Suprapubic skin (tissue), 4 donors: Measurements from ENCODE around the gene RTTN.

ENCODE experiments used
- EP300 ChIP-seq: sonication (generic); formaldehyde crosslinking; IDR thresholded peaks from one replicate; pipeline ENCODE4 v1.6.1; 2017; ENCODE audit warnings: antibody characterized with exemption
- POLR2A ChIP-seq, 2 donors: fragments of 450-650 bp; IDR thresholded peaks; one replicate each; pipeline ENCODE4 v1.6.1; 2017; ENCODE audit warnings: antibody characterized with exemption in 2 of 2, mild to moderate bottlenecking in 2 of 2, moderate library complexity in 2 of 2
- POLR2AphosphoS5 ChIP-seq, 3 donors: sonication (generic); formaldehyde crosslinking; IDR thresholded peaks; one replicate each; pipeline ENCODE4 v1.6.1; 2017; ENCODE audit warnings: antibody characterized with exemption in 3 of 3
- TF ChIP-seq, protein P1 (sequence below), 2 donors: fragments of 200-600 bp in 1 of 2; fragments of 450-650 bp in 1 of 2; sonication (generic) in 1 of 2; IDR thresholded peaks; one replicate each; pipeline ENCODE4 v1.5.1; 2016 to 2019; ENCODE audit warnings: antibody characterized with exemption in 2 of 2, mild to moderate bottlenecking in 1 of 2, moderate library complexity in 1 of 2

DNA sequence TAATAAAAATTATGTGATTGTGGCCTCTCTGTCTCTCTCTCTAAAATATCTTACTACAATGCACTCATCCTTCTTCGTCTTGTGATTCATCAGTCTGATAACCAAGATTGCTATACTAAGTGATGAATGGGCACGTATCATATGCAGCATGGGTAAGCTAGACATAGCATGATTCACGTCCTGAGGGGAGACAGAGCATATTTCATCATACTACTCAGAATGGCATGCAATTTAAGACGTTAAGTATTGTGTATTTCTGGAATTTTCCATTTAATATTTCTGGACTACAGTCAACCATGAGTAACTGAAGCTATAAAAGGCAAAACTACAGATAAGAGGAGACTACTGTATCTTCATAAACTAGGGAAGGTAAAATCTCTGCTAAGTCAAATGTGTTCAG, 160.9 kb downstream of the RTTN start:
- TF ChIP-seq, protein P1, sequence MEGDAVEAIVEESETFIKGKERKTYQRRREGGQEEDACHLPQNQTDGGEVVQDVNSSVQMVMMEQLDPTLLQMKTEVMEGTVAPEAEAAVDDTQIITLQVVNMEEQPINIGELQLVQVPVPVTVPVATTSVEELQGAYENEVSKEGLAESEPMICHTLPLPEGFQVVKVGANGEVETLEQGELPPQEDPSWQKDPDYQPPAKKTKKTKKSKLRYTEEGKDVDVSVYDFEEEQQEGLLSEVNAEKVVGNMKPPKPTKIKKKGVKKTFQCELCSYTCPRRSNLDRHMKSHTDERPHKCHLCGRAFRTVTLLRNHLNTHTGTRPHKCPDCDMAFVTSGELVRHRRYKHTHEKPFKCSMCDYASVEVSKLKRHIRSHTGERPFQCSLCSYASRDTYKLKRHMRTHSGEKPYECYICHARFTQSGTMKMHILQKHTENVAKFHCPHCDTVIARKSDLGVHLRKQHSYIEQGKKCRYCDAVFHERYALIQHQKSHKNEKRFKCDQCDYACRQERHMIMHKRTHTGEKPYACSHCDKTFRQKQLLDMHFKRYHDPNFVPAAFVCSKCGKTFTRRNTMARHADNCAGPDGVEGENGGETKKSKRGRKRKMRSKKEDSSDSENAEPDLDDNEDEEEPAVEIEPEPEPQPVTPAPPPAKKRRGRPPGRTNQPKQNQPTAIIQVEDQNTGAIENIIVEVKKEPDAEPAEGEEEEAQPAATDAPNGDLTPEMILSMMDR (IDR thresholded peaks at IDR 0.05), result no peak
- TF ChIP-seq POLR2A (IDR thresholded peaks at IDR 0.05), result no peak
- TF ChIP-seq EP300, result no peak
- TF ChIP-seq POLR2AphosphoS5 (IDR thresholded peaks at IDR 0.05), result no peak
